Vagina (tissue), 2 donors: ENCODE measurements around the gene FAT3. TPM values are rescaled to one million over a fixed set of nuclear protein-coding genes. Genes with fewer than 3 reads are reported as not detected.

Source experiments
- DNase-seq, 2 donors: peaks; one replicate each; pipeline ENCODE4 v3.0.0-alpha.2; 2017; ENCODE audit errors: extremely low spot score in 2 of 2
- H3K27ac ChIP-seq: fragments of 200-600 bp; sonication (generic); one replicate; pipeline ENCODE4 v1.5.1; 2019
- H3K27me3 ChIP-seq: fragments of 200-600 bp; sonication (generic); one replicate; pipeline ENCODE4 v1.5.1; 2019
- H3K36me3 ChIP-seq, 2 donors: fragments of 200-600 bp; sonication (generic); one replicate each; pipeline ENCODE4 v1.5.1; 2017 to 2019
- H3K4me1 ChIP-seq: fragments of 200-600 bp; sonication (generic); one replicate; pipeline ENCODE4 v1.5.1; 2019
- H3K4me3 ChIP-seq, 2 donors: fragments of 200-600 bp; sonication (generic); 1 replicate in 1 of 2; 2 replicates in 1 of 2; pipeline ENCODE4 v1.5.1; 2016 to 2019
- H3K9me3 ChIP-seq: fragments of 200-600 bp; sonication (generic); one replicate; pipeline ENCODE4 v1.5.1; 2019
- CTCF ChIP-seq, 3 experiments: fragments of 450-650 bp in 2 of 3; fragments of 200-600 bp in 1 of 3; sonication (generic) in 1 of 3; IDR thresholded peaks; one replicate each; pipeline ENCODE4 v1.5.1; 2017 to 2019; ENCODE audit warnings: antibody characterized with exemption in 3 of 3, mild to moderate bottlenecking in 2 of 3, moderate library complexity in 2 of 3
- POLR2A ChIP-seq, 2 donors: fragments of 450-650 bp; IDR thresholded peaks; one replicate each; pipeline ENCODE4 v1.6.1; 2017; ENCODE audit warnings: antibody characterized with exemption in 2 of 2, mild to moderate bottlenecking in 2 of 2, moderate library complexity in 2 of 2
- POLR2AphosphoS5 ChIP-seq, 2 donors: sonication (generic); formaldehyde crosslinking; IDR thresholded peaks; one replicate each; pipeline ENCODE4 v1.9.0; 2017; ENCODE audit warnings: antibody characterized with exemption in 2 of 2, mild to moderate bottlenecking in 2 of 2, low read depth in 1 of 2; ENCODE audit not compliant: insufficient read depth in 1 of 2
- intact Hi-C: fragments of 100-400 bp; cut with DNase I; formaldehyde crosslinking; loops from one replicate; pipeline ENCODE4 v1.15.1; 2023
- total RNA-seq: library from RNA; depleted of rRNA; stranded (reverse); fragments of >200 nt; gene quantifications from one replicate; pipeline ENCODE4 v1.2.3, GENCODE V29; 2016

FAT3 gene
- total RNA-seq, 1 donor from 2014 or later: 9.6 TPM

- TF ChIP-seq POLR2AphosphoS5 (IDR thresholded peaks at IDR 0.05; ENCODE audit: insufficient read depth in 1 of 2, low read depth in 1 of 2) (no peak), POLR2A (IDR thresholded peaks at IDR 0.05) (no peak), CTCF (IDR thresholded peaks at IDR 0.05) (no peak)
- Histone ChIP-seq H3K4me3 (no peak overlapping the region), H3K36me3 (no peaks in the 10 kb centered on the region), H3K27me3 (no peaks in the 10 kb centered on the region), H3K4me1 (no peaks in the 10 kb centered on the region), H3K9me3 (no peaks in the 10 kb centered on the region), H3K27ac (no peak overlapping the region)
- DNase-seq: no peak
- intact Hi-C loops: no loop called here
Observed at GRCh38 chr11:92190535-92191206, 33.9 kb upstream of the FAT3 start.

DNA sequence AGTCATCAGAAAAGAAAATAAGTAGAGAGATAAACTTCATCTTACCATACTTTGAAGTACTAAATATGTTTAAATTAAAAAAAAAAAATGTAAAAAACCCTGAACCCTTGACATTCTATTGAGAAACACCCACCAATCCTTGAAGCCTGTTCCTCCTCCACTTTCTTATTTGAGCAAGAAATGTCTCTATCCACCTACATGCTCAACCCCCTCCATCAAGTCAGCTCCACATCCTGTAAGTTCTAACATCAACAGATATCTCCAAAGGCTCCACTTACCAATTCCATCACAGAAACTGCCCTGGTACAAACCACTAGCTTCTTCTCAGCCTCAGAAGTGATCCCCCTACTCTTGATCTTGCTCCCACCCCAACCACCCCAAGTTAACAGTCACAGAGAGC, 32.5 kb upstream of the FAT3 start:
- intact Hi-C loops: no loop called here
- Histone ChIP-seq H3K9me3 (no peaks in the 10 kb centered on the region), H3K27ac (no peak overlapping the region), H3K4me3 (no peak overlapping the region), H3K4me1 (no peaks in the 10 kb centered on the region), H3K36me3 (no peaks in the 10 kb centered on the region), H3K27me3 (no peaks in the 10 kb centered on the region)
- DNase-seq: no peak
- TF ChIP-seq POLR2A (IDR thresholded peaks at IDR 0.05) (no peak), POLR2AphosphoS5 (IDR thresholded peaks at IDR 0.05; ENCODE audit: insufficient read depth in 1 of 2, low read depth in 1 of 2) (no peak), CTCF (IDR thresholded peaks at IDR 0.05) (no peak)

DNA sequence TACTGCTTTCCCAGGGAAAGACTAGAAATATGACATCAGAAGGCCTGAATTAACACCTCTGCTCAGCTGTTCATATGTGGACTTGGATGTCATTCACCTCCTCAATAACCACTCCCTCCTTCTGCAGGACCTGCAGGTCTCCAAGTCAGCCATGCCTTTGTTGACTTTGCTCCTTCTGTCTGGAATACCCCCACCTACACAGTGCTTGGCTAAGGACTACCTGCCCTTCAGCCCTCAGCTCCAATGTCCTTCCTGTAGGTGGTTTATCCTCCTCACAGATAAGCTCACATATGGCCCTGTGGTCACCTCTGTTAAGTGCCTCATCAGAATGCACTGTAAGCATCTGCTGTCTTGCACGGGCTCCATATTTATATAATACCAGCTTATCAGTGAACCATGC, 26.4 kb upstream of the FAT3 start:
- Histone ChIP-seq H3K27ac (no peak overlapping the region), H3K27me3 (no peaks in the 10 kb centered on the region), H3K4me1 (no peaks in the 10 kb centered on the region), H3K36me3 (no peaks in the 10 kb centered on the region), H3K4me3 (no peak overlapping the region), H3K9me3 (no peaks in the 10 kb centered on the region)
- TF ChIP-seq POLR2AphosphoS5 (IDR thresholded peaks at IDR 0.05; ENCODE audit: insufficient read depth in 1 of 2, low read depth in 1 of 2): no peak
- no peak for TF ChIP-seq CTCF (IDR thresholded peaks at IDR 0.05)
- no peak for TF ChIP-seq POLR2A (IDR thresholded peaks at IDR 0.05)
- DNase-seq: no peak
- intact Hi-C loops: no loop called here

DNA sequence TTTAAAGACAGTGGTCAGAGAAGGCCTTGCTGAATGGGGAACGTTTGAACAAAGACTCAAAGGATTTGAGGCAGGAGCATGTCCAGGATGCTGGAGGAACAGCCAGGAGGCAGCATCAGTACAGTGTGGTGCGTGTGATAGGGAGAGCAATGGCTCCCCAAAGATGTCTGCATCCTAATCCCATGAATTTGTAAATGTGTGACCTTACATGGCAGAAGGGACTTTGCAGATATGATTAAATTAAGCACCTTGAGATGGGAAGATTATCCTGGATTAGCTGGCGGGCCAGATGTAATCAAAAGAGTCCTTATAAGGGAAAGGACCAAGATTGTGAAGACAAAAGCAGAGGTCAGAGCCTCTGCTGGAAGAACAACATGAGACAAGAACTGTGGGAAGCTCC, 24.6 kb upstream of the FAT3 start:
- Histone ChIP-seq H3K27ac (no peak overlapping the region), H3K4me3 (no peak overlapping the region), H3K9me3 (no peaks in the 10 kb centered on the region), H3K36me3 (no peaks in the 10 kb centered on the region), H3K27me3 (no peaks in the 10 kb centered on the region), H3K4me1 (no peaks in the 10 kb centered on the region)
- no peak for TF ChIP-seq POLR2AphosphoS5 (IDR thresholded peaks at IDR 0.05; ENCODE audit: insufficient read depth in 1 of 2, low read depth in 1 of 2)
- no peak for TF ChIP-seq CTCF (IDR thresholded peaks at IDR 0.05)
- no peak for TF ChIP-seq POLR2A (IDR thresholded peaks at IDR 0.05)
- no peak for DNase-seq
- intact Hi-C loops: no loop called here

DNA sequence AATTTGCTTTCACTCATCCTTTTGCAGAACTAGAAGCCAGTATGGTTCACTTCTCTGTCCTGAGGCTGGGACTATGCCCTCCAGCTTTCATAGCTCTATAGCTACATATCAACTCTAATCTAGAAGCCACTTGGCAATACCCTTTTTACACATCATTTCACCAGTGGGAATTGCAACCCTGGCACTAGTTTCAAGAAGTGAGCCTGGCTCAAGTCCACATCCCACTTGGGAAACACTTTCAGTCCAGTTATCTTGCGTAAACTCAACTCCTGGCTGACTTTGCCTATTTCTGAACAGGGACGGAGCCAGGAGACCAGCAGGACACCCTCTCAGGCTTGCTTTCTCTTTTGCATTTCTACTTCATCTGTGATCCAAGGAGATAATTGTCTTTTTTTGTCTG, 19.9 kb upstream of the FAT3 start:
- Histone ChIP-seq H3K4me3 (no peak overlapping the region), H3K27ac (no peak overlapping the region), H3K36me3 (no peaks in the 10 kb centered on the region), H3K9me3 (no peaks in the 10 kb centered on the region), H3K27me3 (no peaks in the 10 kb centered on the region), H3K4me1 (no peaks in the 10 kb centered on the region)
- intact Hi-C loops: no loop called here
- DNase-seq: no peak
- TF ChIP-seq POLR2A (IDR thresholded peaks at IDR 0.05) (no peak), POLR2AphosphoS5 (IDR thresholded peaks at IDR 0.05; ENCODE audit: insufficient read depth in 1 of 2, low read depth in 1 of 2) (no peak), CTCF (IDR thresholded peaks at IDR 0.05) (no peak)
